Naive thymus-derived CD4-positive, alpha-beta T cell (primary cell): ENCODE measurements around the gene COQ2. TPM values are rescaled to one million over a fixed set of nuclear protein-coding genes. Genes with fewer than 3 reads are reported as not detected.
A peak's percentile ranks its signal among the peaks of the same experiment; 100 is the strongest.

Experiments
- ATAC-seq: fragments of 150-1000 bp; cut with Tn5 transposase; 2 replicates; pipeline ENCODE4 v1.10.0; 2021; ENCODE audit warnings: mild to moderate bottlenecking, moderate library complexity
- CTCF ChIA-PET: fragments of 350-600 bp; sonication (Branson Sonifier 250); formaldehyde crosslinking; loops from one replicate; lab custom pipeline; 2021; ENCODE audit warnings: antibody characterized with exemption; lab: Charles Lee
- POLR2A ChIA-PET: fragments of 350-600 bp; sonication (Branson Sonifier 250); formaldehyde crosslinking; loops from one replicate; lab custom pipeline; 2021; ENCODE audit warnings: antibody characterized with exemption, inconsistent platforms; lab: Charles Lee
- DNase-seq, 9 donors: peaks; one replicate each; pipeline versions ENCODE4 v3.0.0 to v3.0.0-alpha.2; 2020 to 2022; ENCODE audit warnings: mixed read lengths in 1 of 9
- H3K27ac ChIP-seq: one replicate; pipeline ENCODE4 v1.7.0; 2013; ENCODE audit warnings: mild to moderate bottlenecking, low read depth, low read length, moderate library complexity
- H3K27me3 ChIP-seq, 2 donors: one replicate each; pipeline ENCODE4 v1.7.0; 2013; ENCODE audit warnings: low read length in 2 of 2, mild to moderate bottlenecking in 2 of 2, moderate library complexity in 2 of 2; ENCODE audit not compliant: control insufficient read depth in 2 of 2, insufficient read depth in 2 of 2
- H3K36me3 ChIP-seq, 3 experiments: 1 replicate in 2 of 3; 2 replicates in 1 of 3; pipeline ENCODE4 v1.7.0; 2013; ENCODE audit warnings: low read length in 3 of 3, mild to moderate bottlenecking in 3 of 3, moderate library complexity in 1 of 3; ENCODE audit not compliant: insufficient read depth in 3 of 3, control insufficient read depth in 2 of 3
- H3K4me1 ChIP-seq, 2 donors: one replicate each; pipeline ENCODE4 v1.7.0; 2013; ENCODE audit warnings: low read length in 2 of 2, mild to moderate bottlenecking in 2 of 2, moderate library complexity in 1 of 2; ENCODE audit not compliant: control insufficient read depth in 2 of 2, insufficient read depth in 2 of 2
- H3K4me3 ChIP-seq: 2 replicates; pipeline ENCODE4 v1.7.0; 2013; ENCODE audit warnings: mild to moderate bottlenecking, low read length
- H3K9me3 ChIP-seq, 3 experiments: 1 replicate in 2 of 3; 2 replicates in 1 of 3; pipeline ENCODE4 v1.7.0; 2013; ENCODE audit warnings: low read length in 3 of 3; ENCODE audit not compliant: control insufficient read depth in 2 of 3
- H3K27ac Mint-ChIP-seq, 9 donors: one replicate each; pipeline ENCODE4 v1.8.0; 2020 to 2022; ENCODE audit warnings: mixed read lengths in 9 of 9, mild to moderate bottlenecking in 8 of 9, moderate library complexity in 5 of 9, inconsistent platforms in 2 of 9
- H3K27me3 Mint-ChIP-seq, 5 donors: one replicate each; pipeline ENCODE4 v1.8.0; 2021 to 2022; ENCODE audit warnings: mixed read lengths in 5 of 5, mild to moderate bottlenecking in 1 of 5
- H3K36me3 Mint-ChIP-seq, 5 donors: one replicate each; pipeline ENCODE4 v1.8.0; 2020 to 2022; ENCODE audit warnings: mixed read lengths in 5 of 5, mild to moderate bottlenecking in 3 of 5, inconsistent platforms in 1 of 5
- H3K4me1 Mint-ChIP-seq, 7 donors: one replicate each; pipeline ENCODE4 v1.8.0; 2020 to 2022; ENCODE audit warnings: mixed read lengths in 7 of 7, mild to moderate bottlenecking in 3 of 7, inconsistent platforms in 1 of 7
- H3K4me3 Mint-ChIP-seq, 10 donors: one replicate each; pipeline ENCODE4 v1.8.0; 2020 to 2022; ENCODE audit warnings: mild to moderate bottlenecking in 10 of 10, mixed read lengths in 10 of 10, moderate library complexity in 6 of 10, inconsistent platforms in 2 of 10
- H3K9me3 Mint-ChIP-seq, 11 donors: one replicate each; pipeline ENCODE4 v1.8.0; 2020 to 2022; ENCODE audit warnings: mixed read lengths in 11 of 11, mild to moderate bottlenecking in 4 of 11, inconsistent platforms in 1 of 11, moderate library complexity in 1 of 11
- intact Hi-C, 2 donors: fragments of 100-400 bp; cut with micrococcal nuclease; formaldehyde crosslinking; loops; one replicate each; pipeline ENCODE4 v1.15.1; 2023
- polyA plus RNA-seq, 2 donors: library from polyadenylated mRNA; unstranded; fragments of 300-500 nt; fragmentation: Illumina TruSeq; gene quantifications; one replicate each; pipeline ENCODE4 v1.2.3, GENCODE V29; 2021
- total RNA-seq, 6 experiments: library from RNA in 5 of 6; stranded (reverse) in 5 of 6; gene quantifications; 1 replicate in 5 of 6; 2 replicates in 1 of 6; pipeline ENCODE4 v1.2.3 and lab custom pipeline; 2021 to 2026

Gene COQ2
- total and polyA plus RNA-seq, 7 experiments from 2014 or later = 3.6 to 12.7 (median 7.6) TPM

DNA sequence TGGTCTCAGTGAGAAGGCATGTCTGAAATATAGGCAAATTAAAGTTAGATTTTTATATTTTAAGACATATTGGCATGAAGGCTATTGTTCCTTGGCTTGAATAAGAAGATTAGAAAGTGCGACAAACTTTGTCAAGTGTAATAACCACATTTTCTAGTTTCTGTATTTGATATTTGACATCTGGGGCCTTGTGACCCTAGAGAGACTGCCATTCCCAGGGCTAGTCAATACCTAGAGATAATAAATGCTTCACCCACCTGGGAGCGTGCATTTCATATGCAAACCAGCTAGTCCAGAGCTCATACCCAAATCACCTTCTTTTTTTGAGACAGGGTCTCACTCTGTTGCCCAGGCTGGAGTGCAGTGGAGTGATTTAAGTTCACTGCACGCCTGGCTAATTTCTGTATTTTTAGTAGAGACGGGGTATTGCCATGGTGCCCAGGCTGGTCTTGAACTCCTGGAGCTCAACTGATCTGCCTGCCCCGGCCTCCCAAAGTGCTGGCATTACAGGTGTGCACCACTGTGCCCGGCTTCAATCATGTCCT is 62.6 kb downstream of the COQ2 start:
- Histone ChIP-seq H3K4me3 (no peak overlapping the region), H3K4me1 (peaks cover 38 to 41% of the 10 kb centered on the region in 2 donors), H3K36me3 (no peaks in the 10 kb centered on the region), H3K27me3 (no peaks in the 10 kb centered on the region), H3K9me3 (no peaks in the 10 kb centered on the region), H3K27ac (no peak overlapping the region)
- POLR2A ChIA-PET = interaction anchor here (0.6 to 1.8 kb wide), 3 partner anchors 13 to 111 kb away, joined by 3 to 4 read pairs (median 3); no protein-coding TSS in a partner anchor
- peaks cover 38 to 77% (median 57%) of the 10 kb centered on the region in 7 donors for H3K4me1 Mint-ChIP-seq
- no peak for ATAC-seq
- H3K27me3 Mint-ChIP-seq = peaks cover 0 to 7% (median 0%) of the 10 kb centered on the region in 5 donors
- no peak for DNase-seq
- H3K27ac Mint-ChIP-seq = peak overlapping the region in 2 of 9 donors; percentile 54 to 88
- no peak overlapping the region for H3K4me3 Mint-ChIP-seq
- intact Hi-C loops = no loop called here
- H3K36me3 Mint-ChIP-seq = peaks cover 0 to 18% (median 0%) of the 10 kb centered on the region in 5 donors
- CTCF ChIA-PET = interaction anchor here (0.5 kb wide), 1 partner anchor 33 kb away, joined by 3 read pairs; no protein-coding TSS in a partner anchor
- peaks cover 0 to 2% (median 0%) of the 10 kb centered on the region in 11 donors for H3K9me3 Mint-ChIP-seq

DNA sequence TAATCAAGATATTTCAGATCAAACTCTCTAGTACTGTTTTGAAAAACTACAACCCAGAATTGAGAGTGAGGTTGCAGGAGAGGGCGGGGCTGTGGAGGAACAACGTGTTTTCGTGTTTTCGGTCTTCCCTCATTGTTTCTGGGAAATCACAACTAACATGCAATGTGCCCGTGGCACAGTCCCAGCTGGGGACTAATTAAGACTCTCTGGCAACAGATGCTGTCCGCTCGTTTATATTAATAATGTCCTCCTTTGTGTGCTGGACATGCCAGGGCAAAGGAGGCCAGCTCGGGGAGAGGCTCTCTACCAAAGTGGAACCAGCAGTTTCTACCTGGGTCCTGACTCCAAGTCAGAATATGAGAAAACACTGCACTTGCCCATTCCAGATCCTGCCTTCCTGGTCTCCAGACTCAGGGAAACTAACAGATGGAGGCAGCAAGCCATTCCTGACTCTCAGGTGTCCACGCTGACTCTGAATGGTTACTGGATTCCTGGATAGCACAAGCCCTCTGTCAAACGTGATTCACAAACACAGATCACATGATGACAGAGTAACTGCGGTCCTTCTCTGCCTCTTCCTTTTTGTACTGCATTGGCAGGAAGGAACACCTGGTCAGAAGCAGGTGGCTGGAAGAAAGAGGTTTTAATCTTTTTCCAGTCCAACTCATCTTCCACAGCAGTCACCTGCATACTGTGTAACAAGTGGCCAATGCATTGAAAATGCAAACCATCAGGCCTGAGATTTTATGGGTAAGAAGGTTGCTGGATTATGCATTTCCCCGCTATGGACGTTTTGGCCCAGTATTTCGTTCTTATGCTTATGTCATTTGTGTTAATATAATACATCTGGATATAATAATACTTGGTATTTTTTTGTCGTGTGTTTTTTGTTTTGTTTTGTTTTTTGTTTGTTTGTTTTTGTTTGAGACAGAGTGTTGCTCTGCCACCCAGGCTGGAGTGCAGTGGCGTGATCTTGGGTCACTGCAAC is 65.0 kb downstream of the COQ2 start:
- peak overlapping the region; percentile 65 for H3K4me3 ChIP-seq

DNA sequence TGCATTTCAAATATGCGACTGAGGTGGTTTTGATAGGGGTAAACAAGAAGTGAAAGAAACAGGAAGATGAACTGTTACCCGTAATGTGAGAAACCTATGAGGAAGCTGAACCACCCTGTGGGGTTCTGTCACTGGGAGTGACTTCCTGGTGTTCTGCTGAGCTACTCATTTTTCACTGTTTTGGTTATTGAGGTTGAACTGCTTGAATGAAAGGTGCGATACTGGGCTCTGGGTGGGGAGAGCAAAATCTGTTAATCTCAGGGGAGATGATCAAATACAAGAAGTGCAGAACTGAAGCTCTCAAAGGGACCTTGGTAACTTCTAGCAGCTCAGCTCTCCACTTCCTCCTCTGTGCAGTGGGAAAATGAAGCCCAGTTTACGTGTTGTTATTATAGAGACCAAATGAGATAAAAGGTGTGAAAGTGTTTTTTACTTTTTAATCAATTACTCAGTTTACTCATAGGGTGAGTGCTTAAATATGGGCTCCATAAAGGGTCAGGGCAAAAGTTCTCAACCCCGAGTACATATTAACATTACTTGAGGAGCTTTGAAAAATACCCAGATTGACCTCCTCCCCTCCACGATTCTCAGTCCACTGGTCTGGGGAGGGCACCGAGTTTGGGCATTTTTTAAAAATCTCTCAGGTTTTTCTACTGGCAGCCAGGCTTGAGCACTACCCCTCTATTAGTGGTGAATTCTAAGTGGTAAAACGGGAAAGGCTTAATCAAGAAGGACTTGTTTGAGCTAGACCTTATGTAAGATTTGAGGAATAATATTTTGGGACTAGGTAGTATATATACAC is 66.7 kb downstream of the COQ2 start:
- CTCF ChIA-PET = interaction anchor here (0.5 to 2.9 kb wide), 12 partner anchors 11 to 144 kb away, joined by 3 to 16 read pairs (median 5); partner anchors contain the start of gene PLAC8

More for the DNA sequence above, 65.0 kb downstream of the COQ2 start:
- POLR2A ChIA-PET = interaction anchor here (0.5 to 3.8 kb wide), 9 partner anchors 8 to 790 kb away, joined by 3 to 61 read pairs (median 4); partner anchors contain the start of gene PLAC8
- peak overlapping the region; percentile 71 to 90 (median 82) for H3K4me3 Mint-ChIP-seq
- ATAC-seq (peak; percentile 22), DNase-seq (peak in 8 of 9 donors; percentile 30 to 62 (median 54))
- CTCF ChIA-PET = interaction anchor here (1.3 to 2.9 kb wide), 2 partner anchors 41 to 109 kb away, joined by 4 to 16 read pairs; no protein-coding TSS in a partner anchor
- Histone ChIP-seq H3K36me3 (no peaks in the 10 kb centered on the region), H3K4me1 (peaks cover 55 to 65% of the 10 kb centered on the region in 2 donors), H3K27ac (peak overlapping the region; percentile 78), H3K27me3 (no peaks in the 10 kb centered on the region), H3K9me3 (no peaks in the 10 kb centered on the region)
- H3K27me3 Mint-ChIP-seq = no peaks in the 10 kb centered on the region
- intact Hi-C loops = loop anchor here (1.0 to 10.0 kb wide), 10 partner anchors 12 to 1725 kb away; partner anchors contain the start of genes PLAC8 (in 2 of the 2), COQ2 (in 1 of the 2), ENOPH1 (in 1 of the 2) and HELQ (in 1 of the 2)
- peaks cover 0 to 20% (median 0%) of the 10 kb centered on the region in 5 donors for H3K36me3 Mint-ChIP-seq
- H3K27ac Mint-ChIP-seq = peak overlapping the region; percentile 88 to 96 (median 92)
- peaks cover 0 to 2% (median 0%) of the 10 kb centered on the region in 11 donors for H3K9me3 Mint-ChIP-seq
- H3K4me1 Mint-ChIP-seq = peaks cover 52 to 84% (median 71%) of the 10 kb centered on the region in 7 donors

DNA sequence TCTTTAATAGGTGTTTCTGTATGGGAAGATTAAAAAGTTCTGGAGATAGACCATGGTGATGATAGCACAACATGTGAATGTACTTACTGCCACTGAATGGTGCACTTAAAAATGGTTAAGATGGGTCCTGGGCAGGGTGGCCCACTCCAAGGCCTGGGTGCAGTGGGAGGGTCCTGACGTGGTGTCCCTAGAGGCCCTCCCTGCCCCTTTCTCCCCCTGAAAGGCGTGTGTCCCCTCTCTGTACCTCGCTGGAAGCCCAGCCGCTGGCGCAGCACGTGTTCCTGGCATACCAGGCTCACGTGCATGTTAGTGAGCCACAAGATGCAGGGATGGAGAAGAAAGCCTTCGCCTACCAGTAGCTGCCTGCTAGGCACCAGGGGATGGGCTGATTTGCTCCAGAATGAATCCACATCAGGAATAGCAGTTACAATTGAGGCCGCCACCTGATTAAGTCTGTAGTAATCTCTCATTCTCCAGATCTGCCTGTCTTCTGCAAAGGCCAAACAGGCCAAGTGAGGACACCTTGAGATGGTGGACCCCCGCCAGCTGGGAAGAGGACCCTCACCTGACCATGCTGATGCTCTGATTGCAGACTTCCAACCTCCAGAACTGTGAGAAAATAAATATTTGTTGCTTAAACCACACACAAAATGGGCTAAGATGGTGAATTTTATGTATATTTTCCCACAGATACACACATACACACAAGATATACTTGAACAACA is 67.5 kb downstream of the COQ2 start:
- Histone ChIP-seq H3K4me1 (peaks cover 71 to 82% of the 10 kb centered on the region in 2 donors), H3K27ac (peak overlapping the region; percentile 78), H3K36me3 (no peaks in the 10 kb centered on the region), H3K27me3 (no peaks in the 10 kb centered on the region), H3K9me3 (no peaks in the 10 kb centered on the region), H3K4me3 (peak overlapping the region; percentile 23)
- intact Hi-C loops = loop anchor here (1.0 to 10.0 kb wide), 12 partner anchors 24 to 1722 kb away; partner anchors contain the start of genes ENOPH1 (in 1 of the 2), HNRNPD (in 1 of the 2), HNRNPDL (in 1 of the 2) and THAP9 (in 1 of the 2)
- DNase-seq (peak in 1 of 9 donors; percentile 11), ATAC-seq (no peak)
- H3K4me3 Mint-ChIP-seq = peak overlapping the region; percentile 57 to 84 (median 72)
- ChIA-PET POLR2A (interaction anchor here (0.9 to 3.8 kb wide), 11 partner anchors 14 to 143 kb away, joined by 3 to 61 read pairs (median 5); partner anchors contain the start of gene PLAC8), CTCF (interaction anchor here (0.5 to 2.9 kb wide), 10 partner anchors 17 to 151 kb away, joined by 3 to 16 read pairs (median 5); partner anchors contain the start of gene PLAC8)
- peaks cover 0 to 24% (median 0%) of the 10 kb centered on the region in 5 donors for H3K36me3 Mint-ChIP-seq
- H3K9me3 Mint-ChIP-seq = peaks cover 0 to 6% (median 0%) of the 10 kb centered on the region in 11 donors
- no peaks in the 10 kb centered on the region for H3K27me3 Mint-ChIP-seq
- H3K27ac Mint-ChIP-seq = peak overlapping the region; percentile 88 to 96 (median 92)
- H3K4me1 Mint-ChIP-seq = peaks cover 57 to 87% (median 79%) of the 10 kb centered on the region in 7 donors

More for the DNA sequence above, 66.7 kb downstream of the COQ2 start:
- peaks cover 65 to 77% of the 10 kb centered on the region in 2 donors for H3K4me1 ChIP-seq
- H3K4me1 Mint-ChIP-seq = peaks cover 56 to 83% (median 74%) of the 10 kb centered on the region in 7 donors
- H3K9me3 Mint-ChIP-seq = peaks cover 0 to 4% (median 0%) of the 10 kb centered on the region in 11 donors
- no peaks in the 10 kb centered on the region for H3K9me3 ChIP-seq
- H3K4me3 ChIP-seq = peak overlapping the region; percentile 23
- H3K36me3 ChIP-seq = no peaks in the 10 kb centered on the region
- peak overlapping the region; percentile 78 for H3K27ac ChIP-seq
- DNase-seq = peak in 8 of 9 donors; percentile 52 to 91 (median 84)
- H3K4me3 Mint-ChIP-seq = peak overlapping the region; percentile 57 to 84 (median 72)
- peak overlapping the region; percentile 88 to 96 (median 92) for H3K27ac Mint-ChIP-seq
- peak; percentile 95 for ATAC-seq
- peaks cover 0 to 25% (median 0%) of the 10 kb centered on the region in 5 donors for H3K36me3 Mint-ChIP-seq
- POLR2A ChIA-PET = interaction anchor here (0.6 to 3.8 kb wide), 16 partner anchors 7 to 147 kb away, joined by 3 to 61 read pairs (median 5); partner anchors contain the start of gene PLAC8
- no peaks in the 10 kb centered on the region for H3K27me3 ChIP-seq
- intact Hi-C loops = loop anchor here (1.0 to 10.0 kb wide), 15 partner anchors 17 to 1723 kb away; partner anchors contain the start of genes COQ2 (in 1 of the 2), ENOPH1 (in 1 of the 2), HELQ (in 1 of the 2) and HNRNPD (in 1 of the 2)
- H3K27me3 Mint-ChIP-seq = no peaks in the 10 kb centered on the region

DNA sequence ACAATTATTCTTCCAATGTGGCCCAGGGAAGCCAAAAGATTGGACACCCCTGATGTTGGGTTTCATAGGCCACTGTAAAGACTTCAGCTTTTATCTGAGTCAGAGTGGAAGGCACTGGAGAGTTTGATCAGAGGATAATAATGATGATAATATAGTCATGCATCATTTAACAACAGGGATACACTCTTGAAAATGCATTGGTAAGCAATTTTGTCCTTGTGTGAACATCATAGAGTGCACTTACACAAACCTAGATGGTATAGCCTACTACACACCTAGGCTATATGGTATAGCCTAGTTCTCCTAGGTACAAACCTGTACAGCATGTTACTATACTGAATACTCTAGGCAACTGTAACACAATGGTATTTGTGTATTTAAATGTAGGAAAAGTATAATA is 70.5 kb downstream of the COQ2 start:
- Histone ChIP-seq H3K9me3 (no peaks in the 10 kb centered on the region), H3K4me1 (peaks cover 84 to 85% of the 10 kb centered on the region in 2 donors), H3K36me3 (no peaks in the 10 kb centered on the region), H3K27me3 (no peaks in the 10 kb centered on the region), H3K27ac (no peak overlapping the region), H3K4me3 (no peak overlapping the region)
- H3K27me3 Mint-ChIP-seq = peaks cover 0 to 9% (median 0%) of the 10 kb centered on the region in 5 donors
- peak overlapping the region in 7 of 9 donors; percentile 83 to 99 (median 92) for H3K27ac Mint-ChIP-seq
- intact Hi-C loops = loop anchor here (10.0 kb wide), 2 partner anchors 779 to 1719 kb away; partner anchors contain the start of genes ENOPH1 (in 1 of the 2) and HNRNPDL (in 1 of the 2)
- peaks cover 0 to 28% (median 0%) of the 10 kb centered on the region in 5 donors for H3K36me3 Mint-ChIP-seq
- H3K4me3 Mint-ChIP-seq = no peak overlapping the region
- POLR2A ChIA-PET = interaction anchor here (0.7 to 6.6 kb wide), 3 partner anchors 100 to 201 kb away, joined by 3 to 42 read pairs (median 8); partner anchors contain the start of gene PLAC8
- peaks cover 64 to 95% (median 93%) of the 10 kb centered on the region in 7 donors for H3K4me1 Mint-ChIP-seq
- peaks cover 0 to 9% (median 0%) of the 10 kb centered on the region in 11 donors for H3K9me3 Mint-ChIP-seq
- ATAC-seq (no peak), DNase-seq (no peak)
- CTCF ChIA-PET = interaction anchor here (0.6 kb wide), 1 partner anchor 129 kb away, joined by 8 read pairs; no protein-coding TSS in a partner anchor
